Stimulated activated CD4-positive, alpha-beta T cell treated with anti-CD3 and anti-CD28 coated beads, TNF-alpha, amount 100 ng/mL, for 48 hours (primary cell): ENCODE data around the gene RALGPS1.
"Not testable (repeated sequence)": the region's sequence is repeated elsewhere in the genome, so short reads cannot be mapped to it uniquely, and the experiment has no call there.

Experiments
- DNase-seq, 3 donors: peaks; one replicate each; pipeline ENCODE4 v3.0.0-alpha.2; 2020; ENCODE audit warnings: low read depth in 3 of 3

Gene RALGPS1

DNA sequence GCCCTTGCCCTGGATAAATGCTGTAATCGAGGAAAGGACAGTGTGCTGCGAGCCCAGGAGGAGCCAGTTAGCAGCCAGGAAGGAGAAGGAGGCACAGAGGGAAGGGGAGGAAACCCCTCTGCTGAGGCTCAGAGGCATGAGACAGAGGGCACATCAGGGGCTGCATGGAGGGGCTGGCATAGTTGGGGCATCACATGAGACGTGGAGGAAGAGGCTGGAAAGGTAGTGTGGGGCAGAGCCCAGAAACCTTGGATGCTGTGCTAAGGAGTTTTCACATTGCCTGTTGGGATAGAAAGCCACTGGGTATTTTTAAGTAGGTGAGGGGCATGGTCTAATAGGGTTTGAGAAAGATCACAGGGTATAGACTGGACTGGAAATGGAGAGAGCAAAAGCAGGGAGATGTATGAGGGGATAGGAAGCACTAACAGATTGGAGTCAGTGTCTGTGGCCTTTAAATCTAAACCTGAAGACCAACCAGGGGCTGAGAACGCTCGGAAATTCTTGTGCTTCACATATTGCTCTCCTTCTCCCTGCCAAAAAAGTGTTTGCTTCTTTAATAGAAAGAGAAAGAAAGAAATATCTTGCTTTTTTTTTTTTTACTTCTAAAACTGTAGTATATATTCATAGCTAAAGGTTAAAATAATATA lies 240.9 kb downstream of the RALGPS1 start:
- no peak for DNase-seq

DNA sequence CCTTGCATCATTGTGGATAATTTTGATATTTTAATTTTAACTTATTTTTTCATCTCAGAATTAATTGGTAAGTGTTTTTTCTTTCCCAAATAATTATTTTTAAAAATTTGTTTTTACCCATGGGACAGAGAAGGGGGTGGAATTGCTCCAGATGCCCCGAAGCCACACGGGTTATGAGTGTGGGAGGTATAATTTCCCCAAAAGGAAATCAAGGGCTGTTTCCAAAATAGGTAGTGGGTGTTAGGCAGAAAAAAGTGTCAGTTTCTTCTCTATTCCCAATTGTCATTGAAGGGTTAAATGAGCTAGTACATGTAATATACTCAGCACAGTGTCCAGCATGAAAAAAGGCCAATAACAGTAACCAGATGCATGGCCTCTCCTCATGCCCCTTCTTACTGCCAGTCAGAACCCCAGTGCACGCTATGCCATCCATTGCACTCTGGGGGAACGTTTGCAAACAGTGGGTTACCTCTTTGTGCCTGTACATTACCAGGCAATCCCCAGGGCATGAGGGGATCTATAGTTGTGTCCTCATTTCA lies 244.3 kb downstream of the RALGPS1 start:
- DNase-seq: no peak

DNA sequence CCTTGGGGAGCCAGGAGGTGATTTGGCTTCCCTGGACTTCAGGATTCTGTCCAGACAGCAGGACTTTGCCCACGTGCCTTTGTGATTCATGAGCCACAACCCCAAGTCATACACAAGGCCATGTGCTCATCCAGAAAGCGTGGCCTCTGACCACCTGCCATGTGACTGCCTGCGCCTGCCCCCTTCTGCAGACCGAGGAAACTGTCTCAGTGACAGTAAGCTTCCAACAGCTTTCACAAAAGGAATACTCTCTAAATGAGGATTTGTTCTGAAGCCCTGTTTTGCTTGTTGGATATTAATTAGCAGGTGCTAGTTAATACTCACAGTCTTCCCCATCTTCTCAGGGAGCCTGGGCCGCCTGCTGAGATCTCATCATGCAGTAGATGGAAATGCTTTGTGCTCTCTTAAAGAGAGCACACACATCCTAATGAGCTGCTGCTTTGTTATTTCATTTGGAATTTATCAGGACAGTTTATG lies 244.8 kb downstream of the RALGPS1 start:
- no peak for DNase-seq

DNA sequence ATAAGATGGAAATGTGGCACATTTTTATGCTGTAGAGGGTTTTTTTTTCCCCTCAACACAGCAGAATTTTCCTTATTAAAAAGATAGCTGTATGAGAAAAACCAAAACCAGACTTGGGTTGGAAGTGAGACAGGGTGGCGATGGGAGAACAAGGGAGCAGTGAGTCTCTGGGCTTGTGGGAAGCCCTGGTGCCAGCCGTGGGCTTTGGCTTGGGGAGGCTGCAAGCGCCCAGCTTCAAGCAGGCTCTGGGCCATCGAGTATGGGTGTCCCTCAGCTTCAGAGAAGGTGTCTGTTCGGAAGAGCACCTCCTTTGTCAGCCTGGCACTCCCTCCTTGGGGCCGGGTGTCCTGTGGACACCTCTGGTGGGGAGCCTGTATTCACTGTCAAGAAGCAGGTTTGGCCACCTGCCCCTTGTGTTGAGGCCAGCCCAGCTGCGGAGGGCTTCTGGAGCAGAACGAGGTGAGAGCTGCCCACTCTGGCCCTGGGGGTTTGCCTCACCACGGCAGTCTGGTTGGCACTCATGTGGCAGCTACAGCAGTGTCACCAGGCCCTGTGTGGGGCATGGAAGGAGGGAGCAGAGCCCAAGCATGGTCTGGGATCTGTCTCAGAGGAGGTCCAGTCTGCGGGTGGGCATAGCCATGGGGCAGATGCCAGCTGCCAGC lies 245.5 kb downstream of the RALGPS1 start:
- no peak for DNase-seq

DNA sequence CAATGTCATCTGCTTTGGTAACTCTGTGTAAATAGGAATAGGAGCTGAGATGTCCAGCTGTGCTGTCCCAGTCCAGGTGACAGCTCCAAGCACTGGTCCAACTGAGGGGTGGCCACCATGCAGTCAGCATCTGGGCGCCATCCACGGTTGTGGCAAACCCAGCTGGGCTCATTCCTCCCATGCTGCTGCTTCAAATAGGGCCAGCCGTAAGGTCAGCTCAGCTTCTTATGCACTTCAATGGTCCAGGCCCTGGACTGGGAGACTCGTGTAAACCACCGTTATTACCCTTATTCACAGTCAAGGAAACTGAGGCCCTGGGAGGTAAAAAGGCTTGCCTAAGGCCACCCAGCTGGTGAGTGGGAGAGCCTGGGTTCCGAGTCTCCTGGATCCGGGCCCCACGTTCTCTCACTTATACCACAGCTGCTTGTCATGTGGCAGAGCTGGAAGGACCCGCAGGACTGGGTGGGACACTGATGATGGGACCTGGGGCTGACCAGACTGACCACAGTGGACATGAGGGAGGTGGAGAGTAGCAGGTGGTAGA lies 246.6 kb downstream of the RALGPS1 start:
- DNase-seq: no peak

DNA sequence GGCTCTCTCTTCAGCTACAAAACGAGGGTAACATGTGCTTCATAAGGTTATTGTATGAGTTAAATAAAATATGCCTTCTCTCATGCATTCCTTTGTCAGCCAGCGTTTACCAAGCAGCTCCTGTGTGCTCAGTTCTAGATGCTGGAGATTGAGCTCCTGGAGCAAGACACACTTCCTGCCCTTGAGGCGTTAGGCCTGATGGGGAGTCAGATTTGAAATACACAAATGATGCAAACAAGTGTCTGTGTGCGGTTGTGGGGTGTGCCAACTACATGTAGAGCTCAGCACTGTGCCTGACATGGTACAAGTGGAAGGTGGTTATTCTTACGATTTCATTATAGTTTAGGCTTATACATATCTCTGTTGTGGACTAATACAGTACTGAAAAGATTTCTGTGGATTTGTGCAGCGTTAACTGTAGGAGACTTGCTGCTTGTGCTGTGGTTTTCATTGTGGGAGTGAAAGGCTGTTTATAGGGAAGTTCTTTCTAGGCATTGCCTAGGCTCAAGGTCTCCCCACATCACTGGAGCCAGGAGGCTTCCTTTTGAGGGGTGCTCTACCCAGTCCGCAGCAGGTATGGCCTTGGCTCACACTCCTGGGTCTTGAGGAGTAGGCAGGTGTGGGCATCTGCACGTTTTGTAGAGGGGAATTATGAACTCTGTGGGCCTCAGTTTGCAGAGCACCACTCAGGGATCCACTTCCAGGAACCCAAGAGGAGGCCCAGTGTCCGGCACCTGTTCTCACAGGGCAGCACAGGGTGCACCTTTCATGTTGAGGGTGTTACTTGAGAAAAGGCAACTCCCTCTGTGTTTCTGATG lies 247.7 kb downstream of the RALGPS1 start:
- no peak for DNase-seq

DNA sequence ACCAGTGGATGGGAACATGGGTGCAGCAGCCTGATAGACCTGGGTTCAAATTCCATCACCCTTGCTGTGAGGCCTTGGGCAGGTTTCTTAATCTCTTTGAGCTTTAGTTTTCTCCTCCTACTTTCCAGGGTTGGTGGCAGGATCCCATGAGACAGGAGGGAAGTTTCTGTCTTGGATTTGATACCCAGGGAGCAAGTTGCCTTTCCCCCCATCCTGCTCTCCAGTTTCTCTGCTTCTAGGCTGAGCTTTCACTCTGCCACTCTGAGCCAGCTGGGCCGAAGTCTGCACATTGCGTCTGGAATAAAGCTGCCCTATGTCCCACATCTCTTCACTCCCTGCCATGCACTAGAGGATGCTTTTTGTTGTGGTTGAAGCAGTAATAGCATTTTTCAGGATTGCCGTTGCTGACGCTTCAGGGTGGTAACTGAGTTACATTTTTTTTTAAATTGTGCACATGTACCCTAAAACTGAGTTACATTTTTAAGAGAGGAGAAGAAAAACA lies 248.3 kb downstream of the RALGPS1 start:
- no peak for DNase-seq

DNA sequence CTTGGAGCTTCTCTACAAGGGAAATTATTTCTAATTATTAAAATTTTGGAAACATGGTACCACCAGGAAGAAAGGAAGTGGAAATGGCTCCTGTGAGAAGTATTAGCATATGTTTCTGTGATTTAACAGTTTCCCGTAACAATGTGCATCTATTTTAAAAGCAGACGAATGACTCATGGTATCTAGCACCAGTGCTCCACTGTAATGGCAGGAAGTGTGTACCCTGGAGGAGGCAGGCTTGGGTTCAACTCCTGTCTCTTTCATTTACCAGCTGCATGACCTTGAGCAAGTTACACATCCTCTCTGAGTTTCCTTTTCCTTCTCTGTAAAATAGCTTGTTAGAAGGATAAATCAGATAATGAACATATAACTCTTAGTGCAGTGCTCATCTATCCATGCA lies 248.8 kb downstream of the RALGPS1 start:
- DNase-seq: no peak

DNA sequence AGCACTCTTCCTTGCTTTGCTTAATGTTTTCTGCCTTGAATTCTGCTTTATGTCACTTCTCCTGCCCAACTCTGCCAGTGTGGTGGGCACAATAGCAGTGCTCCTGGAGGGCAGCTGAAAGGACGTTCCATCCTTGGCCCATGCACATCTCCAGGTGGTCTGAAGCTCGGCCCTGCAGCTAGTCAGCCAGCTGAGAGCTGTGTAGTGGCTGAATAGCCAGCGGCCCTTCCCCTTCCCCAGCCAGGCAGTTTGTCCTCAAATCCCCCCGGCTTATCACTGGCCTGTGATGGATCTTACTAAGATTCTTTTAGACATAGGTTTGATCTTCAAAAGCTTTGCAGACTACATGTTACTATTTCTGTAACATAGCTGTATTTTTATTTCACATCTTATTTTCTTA lies 250.5 kb downstream of the RALGPS1 start:
- no peak for DNase-seq

DNA sequence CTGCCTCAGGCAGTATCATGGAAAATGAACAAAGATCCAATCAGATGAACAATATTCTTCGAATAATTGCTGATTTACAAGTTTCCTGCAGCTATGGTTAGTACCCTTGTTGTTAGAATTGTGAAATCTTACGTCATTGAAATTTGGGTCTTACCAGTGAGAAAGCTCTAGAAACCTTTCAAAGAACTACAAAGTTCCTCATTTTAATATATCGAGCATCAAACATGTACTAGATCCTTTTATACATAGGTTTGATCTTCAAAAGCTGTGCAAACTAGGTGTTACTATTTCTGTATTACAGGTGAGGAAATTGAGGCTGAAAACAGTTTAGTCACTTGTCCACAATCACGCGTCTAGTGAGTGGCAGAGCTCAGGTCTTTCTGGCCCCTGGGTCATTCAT lies 251.5 kb downstream of the RALGPS1 start:
- DNase-seq: no peak

DNA sequence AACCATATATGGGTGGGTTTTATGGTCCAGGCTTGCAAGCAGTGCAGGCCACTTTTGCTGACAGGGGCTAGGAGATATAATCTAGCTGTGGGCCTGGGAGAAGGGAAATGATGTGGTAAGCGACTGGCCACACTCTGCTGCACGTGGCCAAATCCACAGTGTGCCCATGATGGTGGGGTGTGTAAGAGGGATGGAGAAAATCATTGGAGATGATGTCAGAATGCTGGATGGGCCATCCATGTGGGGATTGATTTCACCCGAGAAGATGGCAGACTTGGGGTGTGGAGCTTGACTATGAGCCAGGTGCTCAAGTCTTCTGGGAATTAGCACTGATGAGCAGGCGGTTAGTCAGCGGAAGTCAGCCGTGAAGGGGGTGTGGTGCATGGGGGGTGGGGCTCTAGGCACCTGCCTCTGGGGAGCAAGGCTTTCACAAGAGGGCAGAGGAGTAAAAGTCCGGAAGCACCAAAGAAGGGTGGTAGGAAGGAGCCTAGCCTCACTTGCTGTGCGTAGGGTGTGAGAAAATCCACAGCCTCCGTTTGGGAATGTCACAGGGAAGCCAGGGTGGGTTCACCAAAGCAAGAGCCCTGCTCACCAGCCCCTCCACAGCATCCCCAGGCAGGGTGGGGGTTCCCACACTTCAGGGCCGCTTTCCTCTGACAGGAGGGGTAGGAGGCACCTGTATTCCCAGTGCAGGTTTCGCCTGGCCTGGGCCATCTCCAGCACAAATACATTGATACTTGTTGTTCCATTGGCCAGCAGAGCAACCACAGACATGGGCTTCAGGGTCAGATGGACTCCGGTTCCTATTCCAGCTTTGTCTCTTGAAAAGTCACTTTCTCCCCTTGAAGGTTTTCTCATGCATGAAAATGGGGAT lies 252.3 kb downstream of the RALGPS1 start:
- DNase-seq: no peak

DNA sequence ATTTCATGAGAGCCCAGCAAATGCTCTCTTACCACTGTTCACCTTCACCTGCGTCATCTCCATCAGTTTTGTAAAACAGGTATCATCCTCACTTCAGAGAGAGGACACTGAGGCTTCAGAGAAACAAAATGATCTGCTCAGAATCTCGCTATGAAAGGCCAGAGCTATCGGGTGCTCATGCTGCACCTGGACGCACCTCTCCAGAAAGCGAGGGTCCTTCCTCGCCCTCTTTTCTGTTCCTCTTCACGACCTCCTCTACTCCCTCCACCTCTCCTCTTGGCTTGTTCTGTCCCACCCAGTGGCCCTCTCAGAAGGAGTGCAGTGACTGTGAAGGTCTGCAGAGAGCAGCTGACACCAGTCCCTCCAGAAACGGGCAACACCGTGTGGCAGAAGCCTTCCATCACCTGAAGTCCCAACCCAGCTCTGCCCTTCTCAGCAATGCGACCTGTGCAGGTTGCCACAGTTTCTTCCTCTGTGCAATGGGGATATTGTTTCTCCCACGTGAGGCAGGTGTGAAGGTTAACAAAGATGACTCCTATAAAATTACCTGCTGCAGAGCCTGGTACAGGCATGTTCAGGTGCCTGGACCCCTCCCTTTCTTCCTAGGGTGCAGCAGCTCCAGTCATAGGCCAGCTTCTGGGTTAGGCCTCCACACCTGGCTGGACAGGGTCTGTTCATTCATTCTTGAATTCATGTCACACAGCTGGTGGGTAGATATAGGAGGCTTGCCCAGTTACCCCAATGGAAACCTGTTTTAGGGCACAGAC lies 253.2 kb downstream of the RALGPS1 start:
- DNase-seq: no peak

DNA sequence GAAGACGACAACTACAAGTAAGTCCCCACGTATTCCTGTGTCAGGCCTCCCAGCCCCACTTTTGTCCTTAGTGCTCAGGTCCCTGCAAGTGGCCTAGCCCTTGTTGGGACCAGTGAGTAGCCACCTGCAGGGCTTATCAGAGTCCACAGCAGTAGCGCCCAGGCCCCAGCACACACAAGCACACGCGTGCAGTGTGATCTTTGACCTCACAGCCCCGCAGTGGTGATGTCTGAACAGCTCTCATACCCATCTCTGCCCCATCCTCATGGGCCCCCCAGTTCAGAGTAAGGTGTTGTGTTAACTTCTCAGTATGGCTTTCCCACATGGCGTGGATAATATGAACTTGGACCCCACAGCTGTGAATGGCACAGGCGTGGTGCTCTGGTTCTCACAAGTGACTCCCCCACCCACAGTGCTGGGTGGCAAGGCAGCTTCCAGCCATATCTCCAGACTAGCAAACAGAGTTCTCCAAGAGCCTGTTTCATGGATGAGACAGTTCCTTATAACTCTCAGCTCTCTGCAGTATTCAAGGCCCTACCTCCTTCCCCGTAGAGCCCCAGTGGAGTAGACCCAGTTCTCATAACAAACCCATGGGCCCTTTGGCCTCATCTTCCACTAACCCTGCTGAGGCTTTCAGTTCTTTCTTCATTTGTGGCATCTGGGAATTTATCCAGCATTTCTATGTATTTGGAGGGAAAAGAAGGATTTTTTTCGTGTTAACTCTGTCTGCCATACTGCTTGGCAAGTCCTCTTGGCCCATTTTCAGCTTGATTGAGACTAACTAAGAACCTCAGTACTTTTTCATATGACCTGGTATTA lies 254.4 kb downstream of the RALGPS1 start:
- no peak for DNase-seq

DNA sequence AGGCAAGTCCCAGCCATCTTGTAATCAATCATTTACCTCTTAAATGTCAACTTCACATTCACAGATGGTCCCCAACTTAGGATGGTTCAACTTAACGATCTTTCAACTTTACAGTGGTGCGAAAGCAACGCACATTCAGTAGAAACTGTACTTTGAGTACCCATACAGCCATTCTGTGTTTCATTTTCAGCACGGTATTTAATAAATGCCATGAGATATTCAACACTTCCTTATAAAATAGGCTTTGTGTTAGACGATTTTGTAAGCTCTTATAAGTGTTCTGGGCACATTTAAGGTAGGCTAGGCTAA lies 254.9 kb downstream of the RALGPS1 start:
- no peak for DNase-seq

DNA sequence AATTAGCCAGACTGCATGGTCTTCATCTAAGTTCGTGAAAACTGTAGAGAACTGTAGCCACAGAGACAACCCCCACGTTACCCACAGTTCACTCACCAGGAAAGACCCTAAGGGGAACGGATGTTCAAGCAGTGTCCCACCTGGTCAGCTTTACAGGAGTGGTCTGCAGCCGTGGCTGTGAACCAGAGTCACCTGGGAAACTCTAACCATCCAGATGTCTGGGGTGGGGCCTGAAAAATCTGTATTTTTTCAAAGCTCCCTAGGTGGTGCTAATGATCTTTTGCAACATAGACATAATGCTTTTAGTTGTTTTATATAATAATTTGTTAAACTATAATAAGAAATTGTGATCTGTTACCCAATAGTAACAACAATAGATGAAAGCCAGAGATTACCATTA lies 255.5 kb downstream of the RALGPS1 start:
- no peak for DNase-seq

DNA sequence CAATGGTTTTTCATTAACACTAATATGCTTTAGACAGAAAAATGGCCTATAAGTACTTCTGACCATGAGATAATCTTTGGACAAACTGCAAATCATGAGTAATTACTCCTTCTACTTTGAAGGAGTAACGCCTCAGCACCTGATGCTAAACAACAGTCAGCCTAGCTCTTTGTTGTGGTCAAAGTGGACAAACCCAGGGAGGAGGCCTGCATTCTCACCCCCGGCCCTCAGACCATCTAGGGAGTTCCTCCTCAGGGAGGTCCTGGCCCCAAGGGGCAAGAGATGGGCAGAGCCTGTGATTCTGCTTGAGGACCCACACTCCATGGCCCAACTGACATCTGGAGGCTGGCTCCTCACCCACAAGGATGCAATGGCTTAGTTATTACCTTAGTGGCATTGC lies 256.1 kb downstream of the RALGPS1 start:
- DNase-seq: no peak

DNA sequence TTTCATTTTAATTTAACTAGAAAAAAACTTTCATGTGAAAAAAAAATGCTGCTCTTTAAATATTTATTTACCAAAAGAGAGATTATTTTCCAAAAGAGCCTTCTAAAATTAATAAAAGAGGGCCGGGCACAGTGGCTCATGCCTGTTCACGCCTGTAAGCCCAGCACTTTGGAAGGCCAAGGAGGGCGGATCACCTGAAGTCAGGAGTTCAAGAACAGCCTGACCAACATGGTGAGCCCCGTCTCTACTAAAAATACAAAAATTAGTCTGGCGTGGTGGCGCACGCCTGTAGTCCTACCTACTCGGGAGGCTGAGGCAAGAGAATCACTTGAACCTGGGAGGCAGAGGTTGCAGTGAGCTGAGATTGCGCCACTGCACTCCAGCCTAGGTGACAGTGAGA lies 256.8 kb downstream of the RALGPS1 start:
- DNase-seq: not testable (repeated sequence)

DNA sequence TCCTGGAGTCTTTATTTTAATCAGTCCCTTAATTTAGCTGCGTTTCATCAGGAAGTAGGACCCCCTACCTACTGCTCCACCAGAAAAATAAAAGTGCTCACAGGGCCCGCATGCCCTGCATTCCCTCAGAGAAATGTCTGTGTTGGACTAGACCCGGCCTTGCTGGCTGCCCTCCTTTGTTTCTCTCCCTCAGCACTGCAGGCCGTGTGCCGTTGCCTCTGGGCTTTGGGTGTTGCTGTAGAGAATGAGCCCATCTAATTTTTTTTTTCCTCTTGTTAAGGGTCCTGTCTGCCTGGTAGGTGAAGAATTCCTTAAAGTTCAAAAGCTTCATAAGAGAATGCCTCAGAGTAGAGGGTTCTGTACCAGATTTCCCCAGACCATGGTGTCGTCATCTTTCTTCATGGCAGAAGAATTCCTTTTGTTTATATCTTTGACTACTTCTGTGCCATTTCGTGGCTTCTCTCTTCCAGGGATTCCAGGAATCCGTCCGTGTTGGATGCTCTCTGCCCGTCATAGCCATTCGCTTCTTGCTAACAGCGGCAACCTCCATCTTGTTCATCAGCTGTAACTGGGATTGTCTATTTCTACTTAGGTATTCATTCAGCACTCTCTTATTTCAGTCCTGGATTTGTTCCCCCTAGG lies 257.6 kb downstream of the RALGPS1 start:
- DNase-seq: no peak

DNA sequence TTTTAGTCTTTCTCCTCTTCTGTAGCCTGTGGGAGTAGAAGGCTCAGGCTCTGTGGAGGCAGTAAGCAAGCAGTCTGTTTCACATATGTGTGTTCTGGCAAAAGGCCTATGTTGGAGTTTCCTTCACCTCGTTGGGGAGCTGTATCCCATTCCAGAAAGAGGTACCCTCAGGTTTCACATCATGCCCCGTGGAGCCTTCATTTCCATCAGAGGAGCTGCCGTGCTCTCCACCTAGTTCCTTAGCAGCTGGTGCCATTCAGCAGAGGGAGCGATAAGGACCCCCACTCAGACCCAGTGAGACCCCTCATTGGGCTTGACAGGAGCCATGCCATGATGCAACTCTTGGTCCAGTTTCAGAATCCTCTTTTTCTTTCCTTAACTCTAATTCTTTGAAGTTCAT lies 258.5 kb downstream of the RALGPS1 start:
- no peak for DNase-seq
